A549 treated with DMSO at 1 μM for 4 hours (cell line): ENCODE data around the gene C1QC. TPM values are rescaled to one million over a fixed set of nuclear protein-coding genes. Genes with fewer than 3 reads are reported as not detected.

Experiments
- total RNA-seq: library from RNA; stranded (reverse); fragments of 200-300 nt; extraction: Qiagen RNA extraction; gene quantifications from 5 replicates; pipeline ENCODE4 v1.2.3, GENCODE V29; 2022; ENCODE audit warnings: low read depth

C1QC gene
- not detected in 5 replicates for total RNA-seq

GRCh38 chr1:22643381-22643780 lies at the start of gene C1QC:
C1QC (plus strand) TSS chr1:22643633; CDS start chr1:22644024, 391 bp downstream.

GRCh38 chr1:22636353-22636752 lies 7.1 kb upstream of the C1QC start, which contains the start of gene C1QA:
C1QA (plus strand) TSS chr1:22636628; CDS start chr1:22637617, 989 bp downstream.

GRCh38 chr1:22652881-22653316 lies 9.5 kb downstream of the C1QC start, which contains the start of gene C1QB:
C1QB (plus strand) TSS chr1:22653236; CDS start chr1:22659463, 6,227 bp downstream.

Other genes with a start within 250 kb of the C1QC start
- gene ZBTB40, start 191.8 kb upstream of the C1QC start, total RNA-seq: 4.9 to 6.6 TPM (median 6.4 TPM) in 5 replicates
- 0.02 TPM in 1 of 5 replicates, not detected in the others for gene EPHA8, start 80.1 kb upstream of the C1QC start, total RNA-seq
- gene C1QA, start 7.0 kb upstream of the C1QC start, total RNA-seq: not detected in 5 replicates
- gene C1QB, start 9.6 kb downstream of the C1QC start, total RNA-seq: not detected in 5 replicates
- 47.0 to 65.1 TPM (median 55.2 TPM) in 5 replicates for gene EPHB2, start 67.2 kb downstream of the C1QC start, total RNA-seq